Stimulated activated CD8-positive, alpha-beta memory T cell treated with anti-CD3 and anti-CD28 coated beads, Interleukin-12 subunit alpha, Interleukin-12 subunit beta, amount 100 ng/mL, for 4 hours (primary cell): ENCODE results near the gene RAB18.
"Not testable (repeated sequence)": the region's sequence is repeated elsewhere in the genome, so short reads cannot be mapped to it uniquely, and the experiment has no call there.

Experiments used
- DNase-seq: peaks from one replicate; pipeline ENCODE4 v3.0.0-alpha.2; 2020; ENCODE audit warnings: low read depth

The RAB18 gene

GRCh38 chr10:27504007-27504807 is at the start of gene RAB18:
Gene RAB18 (plus strand): TSS chr10:27504304. CDS start chr10:27504370, 66 bp downstream.
- peak; percentile 98 for DNase-seq

GRCh38 chr10:27454837-27455236 is 49.3 kb upstream of the RAB18 start:
- no peak for DNase-seq

GRCh38 chr10:27457261-27457945 is 46.7 kb upstream of the RAB18 start:
- no peak for DNase-seq

- DNase-seq: no peak
These were observed 46.1 kb upstream of the RAB18 start for GRCh38 chr10:27457966-27458365.

- no peak for DNase-seq
These were observed 42.8 kb upstream of the RAB18 start for GRCh38 chr10:27461312-27461711.

- no peak for DNase-seq
These were observed 40.1 kb upstream of the RAB18 start for GRCh38 chr10:27463961-27464360.

GRCh38 chr10:27464993-27465392 is 39.1 kb upstream of the RAB18 start:
- DNase-seq: no peak

GRCh38 chr10:27465596-27465995 is 38.5 kb upstream of the RAB18 start:
- not testable (repeated sequence) for DNase-seq

GRCh38 chr10:27470885-27471284 is 33.2 kb upstream of the RAB18 start:
- no peak for DNase-seq

- DNase-seq: no peak
These were observed 29.4 kb upstream of the RAB18 start for GRCh38 chr10:27474741-27475140.

GRCh38 chr10:27479016-27479415 is 25.1 kb upstream of the RAB18 start:
- no peak for DNase-seq

- DNase-seq: no peak
These were observed 22.6 kb upstream of the RAB18 start for GRCh38 chr10:27481486-27481885.

GRCh38 chr10:27482984-27483956 is 20.8 kb upstream of the RAB18 start:
- no peak for DNase-seq

GRCh38 chr10:27485368-27485767 is 18.7 kb upstream of the RAB18 start:
- DNase-seq: no peak

- no peak for DNase-seq
These were observed 18.1 kb upstream of the RAB18 start for GRCh38 chr10:27485986-27486385.

- DNase-seq: no peak
These were observed 13.3 kb upstream of the RAB18 start for GRCh38 chr10:27490807-27491206.

- DNase-seq: no peak
These were observed 9.8 kb upstream of the RAB18 start for GRCh38 chr10:27494116-27494805.

GRCh38 chr10:27496137-27496536 is 8.0 kb upstream of the RAB18 start:
- DNase-seq: no peak

- no peak for DNase-seq
These were observed 4.0 kb upstream of the RAB18 start for GRCh38 chr10:27500096-27500495.

GRCh38 chr10:27500886-27501285 is 3.2 kb upstream of the RAB18 start:
- no peak for DNase-seq

GRCh38 chr10:27503498-27504006 is 552 bp upstream of the RAB18 start:
- no peak for DNase-seq
